Osteoblast (primary cell): ENCODE data around the gene ZBTB7C. TPM values are rescaled to one million over a fixed set of nuclear protein-coding genes. Genes with fewer than 3 reads are reported as not detected.

Experiments used
- DNase-seq: peaks from one replicate; pipeline ENCODE4 v3.0.0; 2011; ENCODE audit warnings: low spot score, mixed read lengths; ENCODE audit not compliant: insufficient read length; ENCODE audit errors: missing footprints
- H2AFZ ChIP-seq: 2 replicates; pipeline ENCODE4 v1.6.0; 2011; ENCODE audit warnings: mild to moderate bottlenecking, low read length
- H3K27ac ChIP-seq: 2 replicates; pipeline ENCODE4 v1.5.1; 2011; ENCODE audit warnings: mild to moderate bottlenecking, low read depth, low read length, moderate library complexity
- H3K27me3 ChIP-seq: 2 replicates; pipeline ENCODE4 v1.6.0; 2012; ENCODE audit warnings: mild to moderate bottlenecking, control low read depth, inconsistent platforms, low read length, moderate library complexity; ENCODE audit not compliant: insufficient read depth
- H3K36me3 ChIP-seq: 2 replicates; pipeline ENCODE4 v1.5.1; 2011; ENCODE audit warnings: mild to moderate bottlenecking, low read length, control low read depth, moderate library complexity; ENCODE audit not compliant: insufficient read depth
- H3K4me1 ChIP-seq: 2 replicates; pipeline ENCODE4 v1.5.1; 2011; ENCODE audit warnings: mild to moderate bottlenecking, low read length, control low read depth, moderate library complexity; ENCODE audit not compliant: insufficient read depth
- H3K4me2 ChIP-seq: 2 replicates; pipeline ENCODE4 v1.6.0; 2011; ENCODE audit warnings: mild to moderate bottlenecking, low read length; ENCODE audit not compliant: insufficient read depth
- H3K4me3 ChIP-seq: fragments of 200-600 bp; sonication (generic); 3 replicates; pipeline ENCODE4 v1.5.1; 2012; ENCODE audit warnings: mild to moderate bottlenecking, low read length, inconsistent platforms; ENCODE audit not compliant: insufficient read depth
- H3K79me2 ChIP-seq: 2 replicates; pipeline ENCODE4 v1.6.0; 2012; ENCODE audit warnings: mild to moderate bottlenecking, low read length, control low read depth, inconsistent platforms; ENCODE audit not compliant: insufficient read depth
- H3K9me3 ChIP-seq: 2 replicates; pipeline ENCODE4 v1.5.1; 2011; ENCODE audit warnings: low read depth, low read length, control low read depth
- H4K20me1 ChIP-seq: 2 replicates; pipeline ENCODE4 v1.6.0; 2012; ENCODE audit warnings: mild to moderate bottlenecking, low read length, control low read depth; ENCODE audit not compliant: insufficient read depth
- CTCF ChIP-seq: IDR thresholded peaks from 2 replicates; pipeline ENCODE4 v1.5.1; 2011; ENCODE audit warnings: mild to moderate bottlenecking, low read depth, low read length, moderate library complexity; ENCODE audit errors: extremely low read depth
- total RNA-seq: library from RNA; depleted of rRNA; stranded (reverse); fragments of >200 nt; gene quantifications from 2 replicates; pipeline ENCODE4 v1.2.3, GENCODE V29; 2012

The ZBTB7C gene
- total RNA-seq, 1 donor: 0.36 TPM

- Histone ChIP-seq H4K20me1 (no peaks in the 10 kb centered on the region), H3K79me2 (no peaks in the 10 kb centered on the region), H3K4me2 (no peak overlapping the region), H3K9me3 (no peaks in the 10 kb centered on the region), H3K4me3 (no peak overlapping the region), H2AFZ (no peak overlapping the region), H3K27ac (no peak overlapping the region), H3K4me1 (no peaks in the 10 kb centered on the region), H3K36me3 (no peaks in the 10 kb centered on the region), H3K27me3 (peaks cover 9% of the 10 kb centered on the region)
- DNase-seq: no peak
- TF ChIP-seq CTCF: no peak
Measured at GRCh38 chr18:48182779-48183178, 226.4 kb downstream of the ZBTB7C start.

GRCh38 chr18:48181857-48182256 is 227.3 kb downstream of the ZBTB7C start:
- Histone ChIP-seq H3K36me3 (no peaks in the 10 kb centered on the region), H2AFZ (no peak overlapping the region), H3K4me3 (no peak overlapping the region), H3K4me1 (no peaks in the 10 kb centered on the region), H3K9me3 (no peaks in the 10 kb centered on the region), H3K27me3 (peaks cover 12% of the 10 kb centered on the region), H3K27ac (no peak overlapping the region), H3K79me2 (no peaks in the 10 kb centered on the region), H3K4me2 (no peak overlapping the region), H4K20me1 (no peaks in the 10 kb centered on the region)
- no peak for TF ChIP-seq CTCF
- DNase-seq: no peak

GRCh38 chr18:48181087-48181823 is 227.9 kb downstream of the ZBTB7C start:
- Histone ChIP-seq H2AFZ (no peak overlapping the region), H3K4me1 (no peaks in the 10 kb centered on the region), H3K4me3 (no peak overlapping the region), H4K20me1 (no peaks in the 10 kb centered on the region), H3K27me3 (peaks cover 11% of the 10 kb centered on the region), H3K79me2 (no peaks in the 10 kb centered on the region), H3K36me3 (no peaks in the 10 kb centered on the region), H3K27ac (no peak overlapping the region), H3K4me2 (no peak overlapping the region), H3K9me3 (no peaks in the 10 kb centered on the region)
- TF ChIP-seq CTCF: no peak
- no peak for DNase-seq

- H2AFZ ChIP-seq: no peak overlapping the region
- no peaks in the 10 kb centered on the region for H3K36me3 ChIP-seq
- no peaks in the 10 kb centered on the region for H3K4me1 ChIP-seq
- no peak overlapping the region for H3K27ac ChIP-seq
- H4K20me1 ChIP-seq: no peaks in the 10 kb centered on the region
- no peaks in the 10 kb centered on the region for H3K79me2 ChIP-seq
- H3K9me3 ChIP-seq: no peaks in the 10 kb centered on the region
- H3K27me3 ChIP-seq: peaks cover 7% of the 10 kb centered on the region
- no peak overlapping the region for H3K4me3 ChIP-seq
- H3K4me2 ChIP-seq: no peak overlapping the region
- TF ChIP-seq CTCF: no peak
- no peak for DNase-seq
Measured at GRCh38 chr18:48179666-48180065, 229.5 kb downstream of the ZBTB7C start.
